ENCODE data around the gene TNF. TPM values are rescaled to one million over a fixed set of nuclear protein-coding genes. Genes with fewer than 3 reads are reported as not detected.

Gene TNF
- total RNA-seq, 3 donors from 2014 or later (not counting 1 experiment from before 2014, with no cell fraction given), result 24.2 to 60.8 (median 46.9) TPM

GRCh38 chr6:31576897-31577578, 1.7 kb downstream of the TNF start:
- peaks cover 89% of the 10 kb centered on the region for H3K4me1 ChIP-seq (ENCODE audit: control insufficient read depth, insufficient read depth, low read length)
- H3K4me1 Mint-ChIP-seq, result peaks cover 85 to 95% of the 10 kb centered on the region in 2 donors
- H3K4me3 ChIP-seq (ENCODE audit: low read length), result peak overlapping the region; percentile 42
- peak overlapping the region; percentile 84 for H3K4me3 Mint-ChIP-seq
- H3K27ac Mint-ChIP-seq, result peak overlapping the region; percentile 95 to 99
- no peaks in the 10 kb centered on the region for H3K36me3 Mint-ChIP-seq
- H3K36me3 ChIP-seq (ENCODE audit: control insufficient read depth, insufficient read depth, low read length), result peaks cover 10% of the 10 kb centered on the region
- peak overlapping the region; percentile 94 for H3K27ac ChIP-seq (ENCODE audit: low read length)
- TF ChIP-seq, protein P1, sequence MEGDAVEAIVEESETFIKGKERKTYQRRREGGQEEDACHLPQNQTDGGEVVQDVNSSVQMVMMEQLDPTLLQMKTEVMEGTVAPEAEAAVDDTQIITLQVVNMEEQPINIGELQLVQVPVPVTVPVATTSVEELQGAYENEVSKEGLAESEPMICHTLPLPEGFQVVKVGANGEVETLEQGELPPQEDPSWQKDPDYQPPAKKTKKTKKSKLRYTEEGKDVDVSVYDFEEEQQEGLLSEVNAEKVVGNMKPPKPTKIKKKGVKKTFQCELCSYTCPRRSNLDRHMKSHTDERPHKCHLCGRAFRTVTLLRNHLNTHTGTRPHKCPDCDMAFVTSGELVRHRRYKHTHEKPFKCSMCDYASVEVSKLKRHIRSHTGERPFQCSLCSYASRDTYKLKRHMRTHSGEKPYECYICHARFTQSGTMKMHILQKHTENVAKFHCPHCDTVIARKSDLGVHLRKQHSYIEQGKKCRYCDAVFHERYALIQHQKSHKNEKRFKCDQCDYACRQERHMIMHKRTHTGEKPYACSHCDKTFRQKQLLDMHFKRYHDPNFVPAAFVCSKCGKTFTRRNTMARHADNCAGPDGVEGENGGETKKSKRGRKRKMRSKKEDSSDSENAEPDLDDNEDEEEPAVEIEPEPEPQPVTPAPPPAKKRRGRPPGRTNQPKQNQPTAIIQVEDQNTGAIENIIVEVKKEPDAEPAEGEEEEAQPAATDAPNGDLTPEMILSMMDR (IDR thresholded peaks at IDR 0.05), result no peak
- peak; percentile 11 to 38 (median 36) for ATAC-seq
- WGBS (ENCODE audit: insufficient coverage), result 47% methylated on average over 18 of the region's 19 CpGs
- intact Hi-C loops (cut with micrococcal nuclease), result no loop called here
- peak in 1 of 2 donors; percentile 75 for DNase-seq
- no peaks in the 10 kb centered on the region for H3K27me3 Mint-ChIP-seq (ENCODE audit: low read depth in 2 of 2)
- no peaks in the 10 kb centered on the region for H3K9me3 ChIP-seq (ENCODE audit: control insufficient read depth, insufficient read depth, low read length)
- H3K9me3 Mint-ChIP-seq, result no peaks in the 10 kb centered on the region
- no peaks in the 10 kb centered on the region for H3K27me3 ChIP-seq (ENCODE audit: control insufficient read depth, insufficient read depth, low read length)

DNA sequence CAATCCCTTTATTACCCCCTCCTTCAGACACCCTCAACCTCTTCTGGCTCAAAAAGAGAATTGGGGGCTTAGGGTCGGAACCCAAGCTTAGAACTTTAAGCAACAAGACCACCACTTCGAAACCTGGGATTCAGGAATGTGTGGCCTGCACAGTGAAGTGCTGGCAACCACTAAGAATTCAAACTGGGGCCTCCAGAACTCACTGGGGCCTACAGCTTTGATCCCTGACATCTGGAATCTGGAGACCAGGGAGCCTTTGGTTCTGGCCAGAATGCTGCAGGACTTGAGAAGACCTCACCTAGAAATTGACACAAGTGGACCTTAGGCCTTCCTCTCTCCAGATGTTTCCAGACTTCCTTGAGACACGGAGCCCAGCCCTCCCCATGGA, 2.2 kb downstream of the TNF start:
- Mint-ChIP-seq H3K4me3 (peak overlapping the region; percentile 84), H3K9me3 (no peaks in the 10 kb centered on the region), H3K27me3 (ENCODE audit: low read depth in 2 of 2) (no peaks in the 10 kb centered on the region), H3K27ac (peak overlapping the region; percentile 95 to 99), H3K36me3 (no peaks in the 10 kb centered on the region), H3K4me1 (peaks cover 85 to 95% of the 10 kb centered on the region in 2 donors)
- Histone ChIP-seq H3K36me3 (ENCODE audit: control insufficient read depth, insufficient read depth, low read length) (peaks cover 10% of the 10 kb centered on the region), H3K4me3 (ENCODE audit: low read length) (peak overlapping the region; percentile 42), H3K27me3 (ENCODE audit: control insufficient read depth, insufficient read depth, low read length) (no peaks in the 10 kb centered on the region), H3K9me3 (ENCODE audit: control insufficient read depth, insufficient read depth, low read length) (no peaks in the 10 kb centered on the region), H3K27ac (ENCODE audit: low read length) (peak overlapping the region; percentile 94), H3K4me1 (ENCODE audit: control insufficient read depth, insufficient read depth, low read length) (peaks cover 89% of the 10 kb centered on the region)
- DNase-seq, result peak in 1 of 2 donors; percentile 6
- intact Hi-C loops (cut with micrococcal nuclease), result no loop called here
- no peak for ATAC-seq
- TF ChIP-seq, protein P1 (IDR thresholded peaks at IDR 0.05), result no peak
- WGBS (ENCODE audit: insufficient coverage), result 62% methylated on average over 2 of the region's 3 CpGs

DNA sequence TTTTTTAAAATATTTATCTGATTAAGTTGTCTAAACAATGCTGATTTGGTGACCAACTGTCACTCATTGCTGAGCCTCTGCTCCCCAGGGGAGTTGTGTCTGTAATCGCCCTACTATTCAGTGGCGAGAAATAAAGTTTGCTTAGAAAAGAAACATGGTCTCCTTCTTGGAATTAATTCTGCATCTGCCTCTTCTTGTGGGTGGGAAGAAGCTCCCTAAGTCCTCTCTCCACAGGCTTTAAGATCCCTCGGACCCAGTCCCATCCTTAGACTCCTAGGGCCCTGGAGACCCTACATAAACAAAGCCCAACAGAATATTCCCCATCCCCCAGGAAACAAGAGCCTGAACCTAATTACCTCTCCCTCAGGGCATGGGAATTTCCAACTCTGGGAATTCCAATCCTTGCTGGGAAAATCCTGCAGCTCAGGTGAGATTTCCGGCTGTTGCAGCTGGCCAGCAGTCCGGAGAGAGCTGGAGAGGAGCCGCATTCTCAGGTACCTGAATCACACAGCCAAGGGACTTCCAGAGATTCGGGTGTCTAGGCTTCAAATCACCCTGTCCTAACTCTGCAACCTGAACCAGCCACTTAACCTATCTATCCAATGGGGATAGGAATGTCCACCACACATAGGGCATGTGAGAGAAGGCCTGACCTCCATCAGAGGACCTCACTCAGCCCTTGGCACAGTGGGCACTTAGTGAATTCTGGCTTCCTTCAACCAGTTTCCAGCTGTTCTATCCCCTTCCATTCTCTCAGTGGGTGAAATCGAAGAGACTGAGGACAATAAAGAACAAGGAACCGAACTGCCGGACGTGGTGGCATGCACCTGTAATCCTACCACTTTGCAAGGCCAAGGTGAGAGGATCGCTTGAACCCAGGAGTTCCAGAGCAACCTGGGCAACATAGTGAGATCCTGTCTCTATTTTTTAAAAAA, 3.1 kb downstream of the TNF start:
- no peak overlapping the region for H3K27ac ChIP-seq (ENCODE audit: low read length)
- DNase-seq, result peak in 1 of 2 donors; percentile 19
- peak overlapping the region; percentile 80 for H3K4me3 Mint-ChIP-seq
- no peaks in the 10 kb centered on the region for H3K9me3 Mint-ChIP-seq
- 84% methylated on average over 12 of the region's 12 CpGs for WGBS (ENCODE audit: insufficient coverage)
- H3K27ac Mint-ChIP-seq, result peak overlapping the region; percentile 95 to 100
- TF ChIP-seq, protein P1 (IDR thresholded peaks at IDR 0.05), result no peak
- intact Hi-C loops (cut with micrococcal nuclease), result no loop called here
- ATAC-seq, result no peak
- H3K27me3 Mint-ChIP-seq (ENCODE audit: low read depth in 2 of 2), result no peaks in the 10 kb centered on the region
- peaks cover 84 to 92% of the 10 kb centered on the region in 2 donors for H3K4me1 Mint-ChIP-seq
- peaks cover 10% of the 10 kb centered on the region for H3K36me3 ChIP-seq (ENCODE audit: control insufficient read depth, insufficient read depth, low read length)
- no peak overlapping the region for H3K4me3 ChIP-seq (ENCODE audit: low read length)
- no peaks in the 10 kb centered on the region for H3K27me3 ChIP-seq (ENCODE audit: control insufficient read depth, insufficient read depth, low read length)
- peaks cover 89% of the 10 kb centered on the region for H3K4me1 ChIP-seq (ENCODE audit: control insufficient read depth, insufficient read depth, low read length)
- no peaks in the 10 kb centered on the region for H3K36me3 Mint-ChIP-seq
- no peaks in the 10 kb centered on the region for H3K9me3 ChIP-seq (ENCODE audit: control insufficient read depth, insufficient read depth, low read length)
